H1 (cell line): ENCODE results near the gene EML1. TPM values are rescaled to one million over a fixed set of nuclear protein-coding genes. Genes with fewer than 3 reads are reported as not detected.

Experiments used
- CTCF ChIA-PET: fragments of 300-600 bp; sonication (Branson Sonifier 250); formaldehyde crosslinking; loops from one replicate; lab custom pipeline; 2021; ENCODE audit not compliant: partially characterized antibody; lab: Charles Lee
- POLR2A ChIA-PET: fragments of 300-600 bp; sonication (Branson Sonifier 250); formaldehyde crosslinking; loops from one replicate; lab custom pipeline; 2021; ENCODE audit warnings: inconsistent platforms; ENCODE audit not compliant: partially characterized antibody; lab: Charles Lee
- DNase-seq, 2 experiments: peaks; one replicate each; pipeline versions ENCODE4 v3.0.0 to v3.0.0-alpha.2; 2010 to 2022; ENCODE audit warnings: low spot score in 2 of 2, low read depth in 1 of 2, mixed read lengths in 1 of 2
- FAIRE-seq: peaks from 2 replicates; lab custom pipeline; 2011; peaks lifted over from hg19 to GRCh38; lab: Jason Lieb, UNC
- H2AFZ ChIP-seq: 2 replicates; pipeline ENCODE4 v1.8.1; 2012; ENCODE audit warnings: low read length, inconsistent platforms
- H2AK5ac ChIP-seq: 2 replicates; pipeline ENCODE4 v1.6.1; 2013; ENCODE audit warnings: low read depth, low read length
- H2BK120ac ChIP-seq: replicated peaks from 2 replicates; pipeline ENCODE3; 2013; ENCODE audit warnings: low read depth, low read length, inconsistent platforms
- H2BK12ac ChIP-seq: 2 replicates; pipeline ENCODE4 v1.6.1; 2013; ENCODE audit warnings: low read depth, low read length
- H2BK15ac ChIP-seq: 2 replicates; pipeline ENCODE4 v1.6.1; 2013; ENCODE audit warnings: low read length
- H2BK20ac ChIP-seq: 2 replicates; pipeline ENCODE4 v1.6.1; 2013; ENCODE audit warnings: low read length
- H2BK5ac ChIP-seq: 2 replicates; pipeline ENCODE4 v1.6.1; 2013; ENCODE audit warnings: low read depth, low read length
- H3K14ac ChIP-seq: 2 replicates; pipeline ENCODE4 v1.6.1; 2013; ENCODE audit warnings: inconsistent platforms; ENCODE audit not compliant: insufficient read length
- H3K18ac ChIP-seq: 2 replicates; pipeline ENCODE4 v1.6.1; 2013; ENCODE audit warnings: low read length; ENCODE audit errors: extremely low read depth
- H3K23ac ChIP-seq: 2 replicates; pipeline ENCODE4 v1.6.1; 2013; ENCODE audit warnings: inconsistent platforms; ENCODE audit not compliant: insufficient read length
- H3K23me2 ChIP-seq: 2 replicates; pipeline ENCODE4 v1.6.1; 2013; ENCODE audit warnings: low read depth, low read length
- H3K27ac ChIP-seq: 2 replicates; pipeline ENCODE4 v1.6.1; 2011; ENCODE audit warnings: low read depth, low read length, inconsistent platforms
- H3K27me3 ChIP-seq, 4 experiments: replicated peaks in 1 of 4; 1 replicate in 1 of 4; 2 replicates in 3 of 4; pipeline versions ENCODE4 v1.6.1 to v1.8.1; 2011 to 2013; ENCODE audit warnings: low read length in 3 of 4, mild to moderate bottlenecking in 3 of 4, inconsistent platforms in 2 of 4, mixed read lengths in 2 of 4, moderate library complexity in 1 of 4; ENCODE audit not compliant: control insufficient read depth in 3 of 4, insufficient read depth in 3 of 4; ENCODE audit errors: extremely low read depth in 1 of 4
- H3K36me3 ChIP-seq, 4 experiments: 2 replicates each; pipeline versions ENCODE4 v1.6.1 to v1.8.1; 2011 to 2013; ENCODE audit warnings: mild to moderate bottlenecking in 4 of 4, low read length in 3 of 4, moderate library complexity in 2 of 4, control low read depth in 1 of 4, inconsistent platforms in 1 of 4; ENCODE audit not compliant: insufficient read depth in 4 of 4, control insufficient read depth in 2 of 4
- H3K4ac ChIP-seq: replicated peaks from 2 replicates; pipeline ENCODE3; 2013; ENCODE audit warnings: low read length, low read depth, mixed read lengths, inconsistent platforms; ENCODE audit not compliant: insufficient read length
- H3K4me1 ChIP-seq, 4 experiments: replicated peaks in 1 of 4; 1 replicate in 1 of 4; 2 replicates in 3 of 4; pipeline versions ENCODE4 v1.6.1 to v1.8.1; 2011 to 2013; ENCODE audit warnings: low read length in 3 of 4, inconsistent platforms in 2 of 4, mixed read lengths in 1 of 4; ENCODE audit not compliant: insufficient read depth in 4 of 4, control insufficient read depth in 3 of 4
- H3K4me2 ChIP-seq, 2 experiments: 2 replicates each; pipeline versions ENCODE4 v1.6.1 to v1.8.1; 2011 to 2013; ENCODE audit warnings: low read depth in 2 of 2, low read length in 2 of 2, control low read depth in 1 of 2, inconsistent platforms in 1 of 2, mild to moderate bottlenecking in 1 of 2; ENCODE audit not compliant: insufficient read depth in 1 of 2
- H3K4me3 ChIP-seq, 4 experiments: fragments of 200-600, 300-600 bp in 1 of 4; sonication (generic), shearing (Covaris generic), sonication (Bioruptor Twin) in 1 of 4; 2 replicates each; pipeline versions ENCODE4 v1.5.1 to v1.8.1; 2011 to 2016; ENCODE audit warnings: low read length in 4 of 4, low read depth in 3 of 4, control low read depth in 2 of 4, inconsistent platforms in 2 of 4, mild to moderate bottlenecking in 2 of 4, mixed read lengths in 1 of 4, moderate library complexity in 1 of 4; ENCODE audit not compliant: insufficient read depth in 2 of 4; ENCODE audit errors: extremely low read depth in 1 of 4
- H3K56ac ChIP-seq: replicated peaks from 2 replicates; pipeline ENCODE3; 2013; ENCODE audit warnings: low read depth, mild to moderate bottlenecking, mixed read lengths, low read length, inconsistent platforms; ENCODE audit not compliant: insufficient read length
- H3K79me1 ChIP-seq: 2 replicates; pipeline ENCODE4 v1.6.1; 2013; ENCODE audit warnings: low read depth, low read length, control low read depth
- H3K79me2 ChIP-seq, 2 experiments: 2 replicates each; pipeline versions ENCODE4 v1.6.1 to v1.8.1; 2012 to 2013; ENCODE audit warnings: low read length in 2 of 2, mild to moderate bottlenecking in 2 of 2, inconsistent platforms in 1 of 2; ENCODE audit not compliant: insufficient read depth in 2 of 2, control insufficient read depth in 1 of 2
- H3K9ac ChIP-seq, 4 experiments: replicated peaks in 1 of 4; 1 replicate in 1 of 4; 2 replicates in 3 of 4; pipeline versions ENCODE4 v1.6.1 to v1.8.1; 2011 to 2013; ENCODE audit warnings: low read depth in 3 of 4, low read length in 3 of 4, control low read depth in 2 of 4, mild to moderate bottlenecking in 2 of 4, moderate library complexity in 2 of 4, inconsistent platforms in 1 of 4; ENCODE audit errors: extremely low read depth in 1 of 4
- H3K9me3 ChIP-seq, 2 experiments: 2 replicates each; pipeline versions ENCODE4 v1.6.1 to v1.8.1; 2012 to 2013; ENCODE audit warnings: mild to moderate bottlenecking in 2 of 2, moderate library complexity in 2 of 2, control low read depth in 1 of 2, inconsistent platforms in 1 of 2, low read depth in 1 of 2, low read length in 1 of 2, mixed read lengths in 1 of 2; ENCODE audit not compliant: insufficient read depth in 2 of 2
- H4K20me1 ChIP-seq, 2 experiments: replicated peaks in 1 of 2; 2 replicates each; pipeline versions ENCODE3 to v1.8.1; 2011 to 2013; ENCODE audit warnings: inconsistent platforms in 2 of 2, low read length in 2 of 2, mild to moderate bottlenecking in 1 of 2; ENCODE audit not compliant: insufficient read depth in 2 of 2, control insufficient read depth in 1 of 2
- H4K5ac ChIP-seq: 2 replicates; pipeline ENCODE4 v1.6.1; 2013; ENCODE audit warnings: low read length, low read depth, mixed read lengths, inconsistent platforms; ENCODE audit not compliant: insufficient read length
- H4K8ac ChIP-seq: 2 replicates; pipeline ENCODE4 v1.8.0; 2013; ENCODE audit warnings: mild to moderate bottlenecking, moderate library complexity, low read length, inconsistent platforms; ENCODE audit not compliant: insufficient read depth; ENCODE audit errors: extremely low read depth
- H4K91ac ChIP-seq: replicated peaks from 2 replicates; pipeline ENCODE3; 2013; ENCODE audit warnings: low read length, mixed read lengths, inconsistent platforms; ENCODE audit not compliant: insufficient read length
- GABPA ChIP-seq: IDR thresholded peaks from 2 replicates; pipeline ENCODE4 v1.6.1; 2011; ENCODE audit warnings: mild to moderate bottlenecking, low read length, moderate library complexity, borderline replicate concordance; ENCODE audit not compliant: insufficient read depth
- KDM5A ChIP-seq: fragments of 200-600 bp; IDR thresholded peaks from 2 replicates; pipeline ENCODE4 v1.7.1; 2012; ENCODE audit warnings: mild to moderate bottlenecking, low read length, inconsistent platforms, mixed read lengths
- POLR2AphosphoS5 ChIP-seq: IDR thresholded peaks from 2 replicates; pipeline ENCODE4 v1.6.1; 2011; ENCODE audit warnings: low read depth, low read length
- WGBS, 2 experiments: shearing (Covaris generic) in 1 of 2; methylation state at CpG; one replicate each; pipeline versions ENCODE4 v1.1.6 to v1.1.7; 2013 to 2015; ENCODE audit warnings: low lambda C conversion rate in 2 of 2, mixed read lengths in 2 of 2, inconsistent platforms in 1 of 2, low coverage in 1 of 2, missing lambda C conversion rate in 1 of 2; ENCODE audit not compliant: insufficient replicate concordance in 2 of 2, insufficient coverage in 1 of 2, insufficient read length in 1 of 2; ENCODE audit errors: extremely low coverage in 1 of 2, missing lambda C conversion rate in 1 of 2; 5-methylcytosine and 5-hydroxymethylcytosine counted together
- polyA plus RNA-seq, 7 experiments: library from polyadenylated mRNA; depleted of rRNA in 3 of 7; stranded (reverse) in 5 of 7; unstranded in 2 of 7; fragments of >200 nt in 5 of 7; fragments of 200-250 nt in 2 of 7; gene quantifications; 1 replicate in 5 of 7; 2 replicates in 1 of 7; 4 replicates in 1 of 7; pipeline versions ENCODE4 v1.2.1 to v1.2.3, GENCODE V29; 2011 to 2013; ENCODE audit warnings: missing spikeins in 2 of 7, mixed read lengths in 2 of 7
- total RNA-seq: library from RNA; stranded (reverse); fragmentation: NEBNext Ultra II Directional; extraction: Animal tissue kit (Norgen Biotek cat#: 25700); gene quantifications from 2 replicates; pipeline ENCODE4 v1.2.1, GENCODE V29; 2021

Gene EML1
- total and polyA plus RNA-seq, 2 of the 8 experiments (the other 6 are each of a cell fraction or from before 2014, with no cell fraction given): 11.1 to 24.7 TPM

- Histone ChIP-seq H3K79me1 (no peaks in the 10 kb centered on the region), H3K23me2 (no peaks in the 10 kb centered on the region), H3K27ac (no peak overlapping the region), H3K9me3 (no peaks in the 10 kb centered on the region), H2BK120ac (no peak overlapping the region), H2BK20ac (no peak overlapping the region), H3K4me3 (no peak overlapping the region), H2BK15ac (0 out of 2 replicates have a peak overlapping the region, but pooled peaks have one; percentile 40), H4K91ac (no peak overlapping the region), H3K79me2 (no peaks in the 10 kb centered on the region), H3K18ac (no peak overlapping the region), H4K20me1 (no peaks in the 10 kb centered on the region), H3K23ac (no peak overlapping the region), H3K4me1 (peaks cover 0 to 7% (median 3%) of the 10 kb centered on the region in 4 experiments; a peak in 2 of 7 replicates), H3K9ac (no peak overlapping the region), H3K36me3 (no peaks in the 10 kb centered on the region), H3K4me2 (no peak overlapping the region), H4K5ac (no peak overlapping the region), H3K56ac (no peak overlapping the region), H2BK12ac (no peak overlapping the region), H3K14ac (no peak overlapping the region), H4K8ac (peak overlapping the region; percentile 15; the same call in 1 of the 2 replicates), H2AFZ (no peak overlapping the region), H3K27me3 (no peaks in the 10 kb centered on the region), H3K4ac (no peak overlapping the region), H2BK5ac (0 out of 2 replicates have a peak overlapping the region, but pooled peaks have one; percentile 60), H2AK5ac (no peak overlapping the region)
- CTCF ChIA-PET: interaction anchor here (0.6 to 2.4 kb wide), 7 partner anchors 10 to 183 kb away, joined by 3 to 6 read pairs (median 3); no protein-coding TSS in a partner anchor
- no peak for TF ChIP-seq POLR2AphosphoS5
- TF ChIP-seq KDM5A: no peak
- TF ChIP-seq GABPA: no peak
- no peak for DNase-seq
- FAIRE-seq: no peak
- POLR2A ChIA-PET: interaction anchor here (2.5 kb wide), 1 partner anchor 10 kb away, joined by 8 read pairs; no protein-coding TSS in a partner anchor
- WGBS, 2 experiments: 94% methylated on average over 11 of the region's 11 CpGs; no CpG with 5 or more reads in 1 of the 2 experiments
Observed at GRCh38 chr14:99764222-99764706, 28.9 kb upstream of the EML1 start.
